IPS-18c (cell line): Measurements from ENCODE around the gene TMEM121B.
"Not testable (repeated sequence)": the region's sequence is repeated elsewhere in the genome, so short reads cannot be mapped to it uniquely, and the experiment has no call there.

Source experiments
- H3K4me3 ChIP-seq: 2 replicates; pipeline ENCODE4 v1.7.0; 2013; ENCODE audit warnings: low read depth, mild to moderate bottlenecking, low read length, moderate library complexity; ENCODE audit not compliant: insufficient read depth
- H3K9me3 ChIP-seq: one replicate; pipeline ENCODE4 v1.6.1; 2013; ENCODE audit warnings: mild to moderate bottlenecking, low read length, moderate library complexity; ENCODE audit not compliant: control insufficient read depth, insufficient read depth

TMEM121B gene

DNA sequence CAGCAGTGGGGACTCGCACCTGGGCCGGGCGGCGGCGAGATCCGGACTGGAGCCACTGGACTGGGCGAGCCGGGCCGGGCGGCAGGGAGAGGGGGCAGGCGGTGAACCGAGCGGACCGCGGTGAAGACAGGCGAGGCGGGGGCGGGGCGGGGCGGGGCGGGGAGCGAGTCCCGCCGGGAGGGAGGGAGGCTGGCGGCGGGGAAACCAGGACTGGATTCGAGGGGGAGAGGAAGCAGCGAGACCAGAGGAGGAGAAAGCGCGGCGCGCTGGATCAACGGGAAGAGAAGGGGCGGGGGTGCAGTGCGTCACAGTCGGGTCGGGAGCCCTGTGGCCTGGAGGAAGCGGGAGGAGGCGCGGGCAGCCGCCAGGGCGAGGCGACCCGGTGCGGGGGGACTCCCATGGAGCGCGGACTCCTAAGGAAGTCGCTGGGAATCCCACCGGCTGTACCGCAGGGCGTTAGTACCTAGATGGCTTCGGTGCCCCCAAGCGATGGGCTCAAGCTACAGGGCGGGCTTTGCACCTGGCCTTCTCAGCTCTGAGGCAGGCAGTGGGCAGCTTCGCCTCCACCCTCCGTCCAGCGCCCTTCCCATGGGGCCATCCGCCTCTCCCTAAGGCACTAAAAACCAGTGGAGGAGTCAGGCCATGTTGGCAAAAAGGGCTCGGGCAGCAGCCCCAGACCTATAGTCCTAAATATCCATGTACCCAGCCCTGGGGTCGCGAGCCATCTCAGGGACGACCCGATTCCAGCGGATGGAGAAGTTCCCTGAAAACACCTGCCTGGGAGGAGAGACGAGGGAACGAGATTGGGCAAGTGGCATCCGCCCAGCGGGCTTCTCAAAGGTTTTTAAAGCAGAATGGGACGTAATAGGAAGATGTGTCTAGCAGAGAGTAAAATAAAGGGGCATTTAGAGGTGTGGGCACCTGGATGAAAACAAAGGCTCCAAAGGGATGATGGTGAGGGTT lies at the start of gene TMEM121B:
Gene TMEM121B, minus strand, starts transcription at position 128 of the 963 bp plus-strand sequence. CDS start 233 bp downstream, outside the sequence.
- peak within 1 kb of the TSS; percentile 73 for H3K4me3 ChIP-seq
- H3K9me3 ChIP-seq = no peaks in the 10 kb centered on the region

DNA sequence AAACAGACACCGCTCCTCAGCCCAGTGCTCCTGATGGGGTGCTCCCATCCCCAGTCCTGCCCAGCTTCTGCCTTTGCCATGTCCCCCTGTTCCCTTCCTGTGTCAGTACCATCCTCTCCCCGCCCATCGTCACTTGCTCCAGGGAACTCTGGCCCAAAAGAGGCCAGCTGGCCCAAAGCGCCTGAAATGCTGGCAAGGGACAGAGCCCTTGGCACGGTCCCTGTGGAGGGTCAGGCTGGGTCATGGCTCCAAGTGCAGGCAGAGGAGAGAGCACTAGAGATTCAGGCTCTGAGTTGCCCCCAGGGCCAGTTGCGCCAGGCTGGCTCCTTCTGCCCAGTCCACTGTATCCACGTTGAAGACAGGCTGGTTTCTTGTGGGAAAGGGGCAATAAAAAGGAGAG lies 46.3 kb upstream of the TMEM121B start:
- Histone ChIP-seq H3K4me3 (no peak overlapping the region), H3K9me3 (no peaks in the 10 kb centered on the region)

DNA sequence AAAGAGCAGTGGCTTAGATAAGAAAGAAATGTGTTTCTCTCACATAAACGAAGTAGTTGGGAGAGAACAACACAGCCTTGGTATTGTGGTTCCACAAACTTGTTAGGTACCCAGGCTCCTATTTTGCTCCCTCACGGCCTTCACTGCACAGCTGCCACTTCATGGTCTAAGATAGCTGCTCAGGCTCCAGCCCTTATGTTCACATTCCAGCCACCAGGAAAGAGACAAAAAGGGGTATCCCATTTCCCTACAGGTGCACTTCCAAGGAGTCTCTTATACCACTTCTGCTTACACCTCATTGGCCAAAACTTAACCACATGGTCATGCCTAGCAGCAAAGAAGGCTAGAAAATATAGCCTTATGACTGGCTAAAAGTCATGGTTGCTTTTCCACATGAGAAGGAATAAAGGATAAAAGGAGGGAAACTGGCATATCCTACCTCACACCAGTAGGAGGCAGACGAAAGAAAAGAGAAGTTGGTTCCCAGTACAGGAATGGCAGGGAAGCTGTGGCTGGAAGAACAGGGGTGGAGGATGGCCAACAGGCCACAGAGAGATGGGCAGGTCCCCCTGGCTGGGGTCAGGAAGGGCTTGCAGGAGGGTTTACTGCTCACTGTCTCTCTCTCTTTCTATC lies 43.3 kb upstream of the TMEM121B start:
- Histone ChIP-seq H3K4me3 (no peak overlapping the region), H3K9me3 (no peaks in the 10 kb centered on the region)

DNA sequence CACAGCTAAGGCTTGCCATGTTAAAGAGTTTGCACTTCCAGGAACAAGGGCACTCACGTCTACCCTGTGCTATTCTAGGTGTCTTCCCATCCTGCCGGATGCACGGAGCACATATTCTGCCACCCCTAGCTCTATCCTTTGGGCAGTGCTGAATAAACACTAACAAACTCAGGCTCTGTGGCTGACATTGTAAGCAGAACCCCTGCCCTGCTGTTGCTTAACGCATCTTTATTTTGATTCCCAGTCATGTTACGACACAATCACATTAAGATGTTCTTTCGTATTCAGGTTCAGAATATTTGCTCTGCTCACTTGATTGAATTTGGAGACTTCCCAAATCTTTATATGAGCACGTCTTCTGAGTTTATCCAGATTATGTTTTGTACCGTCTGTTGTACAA lies 41.6 kb upstream of the TMEM121B start:
- no peak overlapping the region for H3K4me3 ChIP-seq

DNA sequence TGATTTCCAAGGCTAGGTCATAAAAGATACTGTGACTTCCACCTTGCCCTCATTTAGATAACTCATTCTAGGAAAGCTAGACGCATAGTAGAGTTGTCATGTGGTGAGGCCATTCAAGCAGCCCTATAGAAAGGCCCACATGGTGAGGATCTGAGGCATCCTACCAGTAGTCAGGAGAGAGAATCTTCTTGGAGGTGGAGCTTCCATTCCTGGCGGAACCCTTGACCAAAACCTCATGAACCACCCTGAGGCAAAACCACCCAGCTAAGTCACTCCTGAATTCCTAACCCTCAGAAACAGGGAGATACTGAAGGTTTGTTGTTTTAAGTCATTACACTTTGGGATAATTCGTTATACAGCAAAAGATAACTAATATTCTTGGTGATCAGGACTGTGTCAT lies 40.8 kb upstream of the TMEM121B start:
- no peak overlapping the region for H3K4me3 ChIP-seq
- no peaks in the 10 kb centered on the region for H3K9me3 ChIP-seq

More for the DNA sequence above, 41.6 kb upstream of the TMEM121B start:
- H3K9me3 ChIP-seq = no peaks in the 10 kb centered on the region

DNA sequence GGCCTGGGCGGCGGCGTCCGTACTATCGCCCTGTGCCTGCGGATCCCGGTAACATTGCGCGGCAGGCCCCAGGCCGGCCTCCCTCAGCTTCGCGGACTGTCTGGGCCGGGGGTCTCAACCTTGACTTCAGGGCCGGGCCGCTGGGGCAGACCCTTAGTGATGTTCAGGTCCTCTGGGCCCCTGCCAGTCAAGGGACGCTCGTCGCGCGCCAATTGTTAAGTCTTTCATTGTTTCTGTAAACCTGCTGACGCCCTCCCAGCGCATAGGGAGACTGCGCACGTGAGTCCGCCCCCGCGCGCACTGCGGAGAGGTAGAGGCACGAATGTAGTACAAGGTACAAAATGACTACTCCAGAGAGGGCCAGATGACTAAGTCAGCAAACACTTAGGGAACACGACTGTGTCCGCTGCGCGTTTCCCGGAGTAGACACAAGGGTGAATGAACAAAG lies 38.4 kb upstream of the TMEM121B start:
- Histone ChIP-seq H3K4me3 (peak overlapping the region; percentile 88), H3K9me3 (no peaks in the 10 kb centered on the region)

DNA sequence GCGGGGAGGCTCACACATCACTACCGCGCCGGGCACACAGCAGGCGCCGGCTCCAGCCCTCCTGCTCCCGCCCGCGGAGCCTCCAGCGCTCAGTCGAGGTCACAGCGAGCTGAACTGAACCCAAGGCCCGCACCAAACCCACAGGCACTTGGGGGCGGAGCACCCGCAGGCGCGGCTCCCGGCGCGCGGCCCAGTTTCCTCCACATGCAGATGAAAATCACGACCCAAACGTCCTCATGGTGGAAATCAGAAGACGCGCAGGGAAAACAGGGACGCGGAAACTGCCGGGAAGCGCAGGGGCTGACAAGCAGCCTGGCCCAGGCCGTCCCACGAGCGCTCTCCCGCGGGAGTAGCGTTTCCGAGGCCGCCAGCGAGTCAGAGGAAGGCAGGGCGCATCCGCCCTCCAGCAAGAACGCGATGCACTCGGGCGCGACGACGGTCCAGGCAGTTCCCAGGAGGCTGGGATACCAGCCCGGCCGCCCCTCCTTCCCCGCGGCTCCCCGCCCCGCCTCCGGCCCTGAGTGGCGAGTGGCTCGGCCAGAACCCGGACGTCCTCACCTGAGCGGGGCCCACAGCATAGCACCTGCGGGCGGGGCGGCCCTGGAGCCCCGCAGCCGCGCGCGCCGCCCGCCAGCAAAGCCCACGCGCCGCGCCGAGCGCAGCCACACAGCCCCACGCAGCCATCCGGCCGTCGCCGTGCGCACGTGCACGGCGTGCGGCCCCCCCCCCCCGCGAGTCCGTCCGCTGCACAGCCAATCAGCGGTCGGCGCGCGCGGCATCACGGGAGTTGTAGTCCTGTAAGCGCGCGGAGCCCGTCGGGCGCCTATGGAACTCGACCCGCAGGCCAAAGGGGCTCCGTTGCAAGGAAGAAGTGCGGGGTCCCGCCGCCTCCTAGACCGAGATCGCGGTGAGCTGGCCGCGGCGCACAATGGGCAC lies 37.7 kb upstream of the TMEM121B start, which contains the start of gene HDHD5:
Gene HDHD5, minus strand, starts transcription at position 710 of the 936 bp plus-strand sequence. Its CDS starts 26 bp downstream, at position 684.
- Histone ChIP-seq H3K9me3 (no peaks in the 10 kb centered on the region), H3K4me3 (peak within 1 kb of the TSS; percentile 88)

DNA sequence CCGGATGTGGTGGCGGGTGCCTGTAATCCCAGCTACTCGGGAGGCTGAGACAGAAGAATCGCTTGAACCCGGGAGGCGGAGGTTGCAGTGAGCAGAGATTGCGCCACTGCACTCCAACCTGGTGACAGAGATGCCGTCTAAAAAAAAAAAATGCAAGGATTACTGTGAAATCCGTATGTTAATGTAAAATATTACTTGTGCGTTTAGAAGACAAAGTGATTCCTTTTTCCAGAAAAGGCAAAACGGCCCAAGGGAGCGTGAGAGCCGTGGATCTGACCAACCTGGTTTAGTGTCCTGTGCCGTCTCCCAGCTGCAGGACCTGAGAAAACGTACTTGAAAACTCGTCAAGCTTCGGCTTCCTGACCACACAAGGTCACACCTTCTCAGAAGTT lies 37.0 kb upstream of the TMEM121B start:
- H3K4me3 ChIP-seq = peak overlapping the region; percentile 88
- no peaks in the 10 kb centered on the region for H3K9me3 ChIP-seq

DNA sequence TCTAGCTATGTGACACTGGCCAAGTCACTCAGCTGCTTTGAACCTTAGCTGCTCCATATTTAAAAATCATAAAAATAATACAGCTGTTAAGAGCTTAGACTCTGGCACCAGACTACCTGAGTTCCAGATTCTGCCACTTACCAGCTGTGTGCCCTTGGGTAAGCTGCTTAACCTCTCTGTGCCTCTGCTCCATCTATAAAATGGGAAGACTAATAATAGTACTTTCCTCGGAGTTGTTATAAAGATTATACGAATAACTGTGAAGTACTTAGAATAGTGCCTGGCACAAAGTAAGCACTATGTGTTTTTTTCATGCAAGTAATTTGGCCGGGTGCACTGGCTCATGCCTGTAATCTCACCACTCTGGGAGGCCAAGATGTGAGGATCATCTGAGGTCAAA lies 36.6 kb upstream of the TMEM121B start:
- Histone ChIP-seq H3K4me3 (0 out of 2 replicates have a peak overlapping the region, but pooled peaks have one; percentile 88), H3K9me3 (no peaks in the 10 kb centered on the region)

DNA sequence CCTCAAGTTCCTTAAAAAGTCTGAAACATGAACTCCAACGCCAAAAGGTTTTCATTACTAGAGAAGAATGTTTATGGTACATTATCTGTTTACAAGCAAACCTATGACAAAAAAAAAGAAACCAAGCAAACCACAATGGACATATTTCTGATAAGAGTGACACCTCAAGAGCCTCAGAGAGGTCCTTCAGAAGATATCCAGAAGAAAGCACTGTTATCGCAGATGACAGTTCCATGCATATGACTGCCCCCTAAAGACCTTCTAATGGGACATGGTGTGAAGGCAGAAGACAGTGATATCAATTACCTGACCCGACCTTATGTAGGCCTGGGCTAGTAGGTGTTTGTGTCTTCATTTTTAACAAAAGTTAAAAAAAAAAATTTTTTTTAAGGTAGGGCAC lies 34.8 kb upstream of the TMEM121B start:
- H3K4me3 ChIP-seq = no peak overlapping the region

DNA sequence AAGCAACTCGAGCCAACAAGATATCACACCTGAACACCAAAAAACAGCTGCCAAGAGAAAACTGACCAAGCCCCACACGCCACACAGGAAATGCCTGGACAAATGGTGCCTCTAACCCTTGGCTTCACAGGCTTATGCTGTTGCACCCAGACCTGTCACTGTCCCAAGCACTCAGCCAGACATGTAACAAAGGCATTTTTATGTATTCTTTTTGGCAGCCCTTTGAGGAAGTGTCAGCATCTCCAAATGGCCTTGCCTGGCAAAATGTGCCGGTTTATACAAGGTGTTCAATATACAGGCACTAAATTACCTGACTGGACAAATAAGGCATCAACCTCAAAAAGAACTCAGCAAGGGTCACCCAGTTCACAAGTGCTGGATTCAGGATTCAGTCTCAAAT lies 31.8 kb upstream of the TMEM121B start:
- Histone ChIP-seq H3K9me3 (no peaks in the 10 kb centered on the region), H3K4me3 (no peak overlapping the region)

More for the DNA sequence above, 34.8 kb upstream of the TMEM121B start:
- no peaks in the 10 kb centered on the region for H3K9me3 ChIP-seq

DNA sequence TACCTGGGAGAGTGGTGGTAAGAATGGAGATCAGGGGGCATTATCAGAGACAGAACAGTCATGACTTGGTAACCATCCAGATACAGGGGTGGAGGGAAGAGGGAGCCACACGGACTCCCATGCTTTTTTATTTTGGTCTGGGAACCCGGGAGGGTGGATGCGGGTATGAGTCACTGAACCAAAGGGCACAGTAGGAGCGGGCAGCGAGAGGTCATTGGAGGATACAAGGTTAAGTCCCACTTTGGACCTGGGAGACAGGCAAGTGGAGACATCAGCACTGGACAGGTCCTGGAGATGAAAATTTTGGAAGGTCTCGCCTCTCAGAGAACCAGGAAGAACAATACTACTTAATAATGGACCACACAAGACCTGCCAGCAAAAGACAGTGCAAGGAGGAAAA lies 31.2 kb upstream of the TMEM121B start:
- H3K9me3 ChIP-seq = no peaks in the 10 kb centered on the region
- no peak overlapping the region for H3K4me3 ChIP-seq

DNA sequence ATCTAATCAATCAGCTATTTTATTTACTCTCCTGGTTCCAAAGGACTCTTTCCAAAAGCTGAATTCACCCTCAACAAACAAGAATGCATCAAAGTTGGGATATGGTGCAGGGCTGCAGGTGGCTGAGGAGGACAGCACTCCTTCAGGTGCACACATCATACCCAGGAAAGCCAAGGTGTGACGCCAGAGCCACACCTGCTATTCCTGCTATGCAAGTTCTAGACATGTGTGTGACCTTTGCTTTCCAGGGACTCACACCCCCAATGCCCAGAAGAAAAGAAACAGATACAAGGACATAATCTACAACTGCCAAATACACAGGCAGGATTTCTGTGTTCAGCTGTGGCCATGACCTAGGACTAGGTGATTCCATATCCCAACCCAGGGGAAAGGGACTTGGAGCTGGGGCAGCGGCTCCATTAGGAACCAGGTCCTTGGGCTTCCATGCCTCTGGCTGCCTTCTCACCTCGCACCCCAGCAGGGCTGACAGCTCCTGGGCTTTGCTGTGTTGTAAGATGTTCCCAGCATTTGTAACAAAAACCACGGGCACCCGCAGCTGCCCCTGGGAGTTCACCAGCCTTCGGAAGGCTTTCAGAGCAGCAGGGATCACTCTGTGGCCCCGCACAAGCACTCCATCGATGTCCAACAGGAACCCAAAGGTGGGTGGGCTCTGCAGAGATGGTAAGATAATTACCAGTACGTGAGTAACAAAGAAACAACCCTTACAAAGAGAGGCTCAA lies 28.1 kb upstream of the TMEM121B start:
- Histone ChIP-seq H3K9me3 (no peaks in the 10 kb centered on the region), H3K4me3 (no peak overlapping the region)

DNA sequence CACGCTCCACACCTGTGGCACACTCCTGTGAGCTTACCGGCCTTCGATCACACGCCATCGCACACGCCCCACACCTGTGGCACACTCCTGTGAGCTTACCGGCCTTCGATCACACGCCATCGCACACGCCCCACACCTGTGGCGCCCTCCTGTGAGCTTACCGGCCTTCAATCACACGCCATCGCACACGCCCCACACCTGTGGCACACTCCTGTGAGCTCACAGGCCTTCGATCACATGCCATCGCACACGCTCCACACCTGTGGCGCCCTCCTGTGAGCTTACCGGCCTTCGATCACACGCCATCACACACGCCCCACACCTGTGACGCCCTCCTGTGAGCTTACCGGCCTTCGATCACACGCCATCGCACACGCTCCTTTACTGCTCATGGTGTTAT lies 26.3 kb upstream of the TMEM121B start:
- not testable (repeated sequence) for H3K9me3 ChIP-seq, H3K4me3 ChIP-seq

DNA sequence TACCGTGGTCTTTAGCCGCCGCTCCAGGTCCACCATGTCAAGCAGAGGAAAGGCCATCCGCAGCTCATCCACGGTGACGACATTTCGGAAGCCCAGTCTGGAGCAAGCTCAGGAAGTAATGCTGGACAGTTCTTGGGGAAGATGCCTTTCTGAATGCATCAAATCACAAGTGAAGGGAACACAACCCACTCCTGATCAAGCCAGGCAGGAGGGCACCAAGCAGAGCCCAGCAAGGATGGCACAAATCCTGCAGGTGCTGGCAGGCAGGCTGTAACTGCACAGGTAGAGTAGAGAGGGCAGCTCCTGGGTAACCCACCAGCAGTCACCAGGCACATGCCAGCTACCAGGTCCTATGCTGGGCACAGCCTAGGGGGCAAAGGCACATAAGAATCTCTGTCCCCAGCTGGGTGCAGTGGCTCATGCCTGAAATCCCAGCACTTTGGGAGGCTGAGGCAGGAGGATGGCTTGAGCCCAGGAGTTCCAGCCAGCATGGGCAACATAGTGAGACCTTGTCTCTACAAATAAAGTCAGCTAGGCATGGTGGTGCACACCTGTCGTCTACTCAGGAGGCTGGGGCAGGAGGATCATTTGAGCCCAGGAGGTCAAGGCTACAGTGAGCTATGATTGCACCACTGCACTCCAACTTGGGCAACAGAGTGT lies 24.0 kb upstream of the TMEM121B start:
- Histone ChIP-seq H3K9me3 (no peaks in the 10 kb centered on the region), H3K4me3 (no peak overlapping the region)

DNA sequence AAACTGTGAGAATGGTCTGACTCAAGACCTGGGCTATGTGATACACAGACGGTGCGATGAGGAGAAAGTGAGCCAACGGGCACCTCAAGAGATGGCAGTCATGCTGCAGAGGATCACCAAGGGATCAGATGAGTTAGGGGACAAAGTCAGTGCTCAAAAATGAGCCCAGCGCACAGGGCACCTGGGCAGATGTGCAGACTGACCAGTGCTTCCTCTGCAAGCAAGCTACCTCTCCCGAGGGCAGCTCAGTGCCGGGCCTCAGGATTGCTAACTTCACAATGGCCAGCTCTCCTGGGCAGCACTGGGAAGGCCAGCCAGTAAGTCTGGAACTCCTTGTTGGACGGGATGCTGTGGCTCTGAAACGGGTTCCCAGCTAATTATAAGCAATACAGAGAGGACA lies 22.7 kb upstream of the TMEM121B start:
- H3K9me3 ChIP-seq = no peaks in the 10 kb centered on the region

More for the DNA sequence above, 22.7 kb upstream of the TMEM121B start:
- H3K4me3 ChIP-seq = no peak overlapping the region
